Measurements from ENCODE around the gene FSD2. TPM values are rescaled to one million over a fixed set of nuclear protein-coding genes. Genes with fewer than 3 reads are reported as not detected.

Gene FSD2
- total and polyA plus RNA-seq, 2 of the 8 experiments (the other 6 are each of a cell fraction or from before 2014, with no cell fraction given) = 0.02 TPM; not detected in 1

GRCh38 chr15:82712036-82712435, 93.8 kb downstream of the FSD2 start:
- Histone ChIP-seq H2AK5ac (ENCODE audit: low read depth, low read length) (no peak overlapping the region), H2AFZ (ENCODE audit: low read length) (no peak overlapping the region), H2BK5ac (ENCODE audit: low read depth, low read length) (no peak overlapping the region), H2BK12ac (ENCODE audit: low read depth, low read length) (no peak overlapping the region), H4K20me1 (replicated peaks in 1 of 2; ENCODE audit: control insufficient read depth in 1 of 2, insufficient read depth in 2 of 2, low read length in 2 of 2) (no peaks in the 10 kb centered on the region), H3K79me2 (ENCODE audit: control insufficient read depth in 1 of 2, insufficient read depth in 2 of 2, low read length in 2 of 2) (peaks cover 0 to 3% of the 10 kb centered on the region in 2 experiments; a peak in 1 of 4 replicates), H3K14ac (ENCODE audit: insufficient read length) (no peak overlapping the region), H4K5ac (ENCODE audit: insufficient read length, low read depth, low read length) (no peak overlapping the region), H3K4ac (replicated peaks; ENCODE audit: insufficient read length, low read depth, low read length) (no peak overlapping the region), H3K9ac (replicated peaks in 1 of 4; ENCODE audit: extremely low read depth in 1 of 4, low read depth in 3 of 4, low read length in 3 of 4) (no peak overlapping the region), H3K4me1 (replicated peaks in 1 of 4; ENCODE audit: control insufficient read depth in 3 of 4, insufficient read depth in 4 of 4, low read length in 3 of 4) (peaks cover 0 to 13% (median 5%) of the 10 kb centered on the region in 4 experiments; a peak in 6 of 7 replicates), H2BK15ac (ENCODE audit: low read length) (0 out of 2 replicates have a peak overlapping the region, but pooled peaks have one; percentile 61), H3K4me3 (ENCODE audit: extremely low read depth in 1 of 4, insufficient read depth in 2 of 4, low read depth in 3 of 4, low read length in 4 of 4) (no peak overlapping the region), H3K18ac (ENCODE audit: extremely low read depth, low read length) (no peak overlapping the region), H3K23me2 (ENCODE audit: low read depth, low read length) (peaks cover 13% of the 10 kb centered on the region; the same call in 1 of the 2 replicates), H3K79me1 (ENCODE audit: low read depth, low read length) (no peaks in the 10 kb centered on the region), H3K36me3 (ENCODE audit: control insufficient read depth in 2 of 4, insufficient read depth in 4 of 4, low read length in 3 of 4) (no peaks in the 10 kb centered on the region), H2BK20ac (ENCODE audit: low read length) (no peak overlapping the region), H3K9me3 (ENCODE audit: insufficient read depth in 2 of 2, low read depth in 1 of 2, low read length in 1 of 2) (no peaks in the 10 kb centered on the region), H2BK120ac (replicated peaks; ENCODE audit: low read depth, low read length) (no peak overlapping the region), H4K91ac (replicated peaks; ENCODE audit: insufficient read length, low read length) (no peak overlapping the region), H3K27me3 (replicated peaks in 1 of 4; ENCODE audit: control insufficient read depth in 3 of 4, extremely low read depth in 1 of 4, insufficient read depth in 3 of 4, low read length in 3 of 4) (peaks cover 0 to 7% (median 1%) of the 10 kb centered on the region in 4 experiments; a peak in 3 of 7 replicates), H4K8ac (ENCODE audit: extremely low read depth, insufficient read depth, low read length) (no peak overlapping the region), H3K23ac (ENCODE audit: insufficient read length) (no peak overlapping the region), H3K27ac (ENCODE audit: low read depth, low read length) (no peak overlapping the region), H3K56ac (replicated peaks; ENCODE audit: insufficient read length, low read depth, low read length) (no peak overlapping the region), H3K4me2 (ENCODE audit: insufficient read depth in 1 of 2, low read depth in 2 of 2, low read length in 2 of 2) (no peak overlapping the region)
- FAIRE-seq (no peak), DNase-seq (ENCODE audit: low read depth in 1 of 2, low spot score in 2 of 2) (no peak)
- CTCF ChIA-PET (ENCODE audit: partially characterized antibody) = no interaction called here
- WGBS, 2 experiments (ENCODE audit: extremely low coverage in 1 of 2, insufficient coverage in 1 of 2, insufficient read length in 1 of 2, insufficient replicate concordance in 2 of 2, low coverage in 1 of 2, low lambda C conversion rate in 2 of 2, missing lambda C conversion rate in 1 of 2) = 91% methylated on average over 3 of the region's 3 CpGs; no CpG with 5 or more reads in 1 of the 2 experiments
- no peak for TF ChIP-seq YY1 (IDR thresholded peaks at IDR 0.05; ENCODE audit: low read depth, low read length)
- no peak for TF ChIP-seq GTF2F1 (IDR thresholded peaks at IDR 0.05; ENCODE audit: borderline replicate concordance, low read depth, low read length)
- POLR2A ChIA-PET (ENCODE audit: partially characterized antibody) = interaction anchor here (1.1 to 2.9 kb wide), 2 partner anchors 21 to 31 kb away, joined by 3 to 9 read pairs; no protein-coding TSS in a partner anchor
